K562 (cell line): ENCODE data around the gene SULT1E1. TPM values are rescaled to one million over a fixed set of nuclear protein-coding genes. Genes with fewer than 3 reads are reported as not detected.

Experiments
- ATAC-seq: fragments of 200-7000 bp; cut with Tn5 transposase; 3 replicates; pipeline ENCODE4 v1.9.1; 2020; ENCODE audit warnings: moderate library complexity
- BruUV-seq: library from RNA; stranded (reverse); fragments of 400-500 nt; replicated peaks from 2 replicates; lab custom pipeline; 2021; lab: Mats Ljungman, UMichigan
- CTCF ChIA-PET: fragments of 300-600 bp; formaldehyde crosslinking; extraction: SDS; loops from one replicate; lab custom pipeline; 2021; ENCODE audit warnings: low intra/inter-chr PET ratio; lab: Yijun Ruan, JAX
- POLR2A ChIA-PET: fragments of 300-600, 350-650 bp; sonication (Branson Sonifier 250); formaldehyde crosslinking; extraction: SDS; loops from one replicate; lab custom pipeline; 2021; ENCODE audit warnings: antibody characterized with exemption, inconsistent platforms; lab: Yijun Ruan, JAX
- DNase-seq, 4 experiments: peaks; one replicate each; pipeline versions ENCODE4 v3.0.0 to v3.0.0-alpha.2; 2011 to 2018; ENCODE audit warnings: low spot score in 3 of 4, mixed read lengths in 3 of 4; ENCODE audit errors: extremely low read depth in 1 of 4
- FAIRE-seq: peaks from 2 replicates; lab custom pipeline; 2011; peaks lifted over from hg19 to GRCh38; lab: Jason Lieb, UNC
- H2AFZ ChIP-seq: 2 replicates; pipeline ENCODE4 v1.6.0; 2011; ENCODE audit warnings: low read depth, low read length, control low read depth, inconsistent platforms
- H3K27ac ChIP-seq: fragments of 200-600 bp; 3 replicates; pipeline ENCODE4 v1.8.0; 2011; ENCODE audit warnings: low read depth, mild to moderate bottlenecking, control low read depth, inconsistent platforms, low read length, moderate library complexity, mixed read lengths; ENCODE audit errors: extremely low read depth
- H3K27me3 ChIP-seq, 2 experiments: fragments of 300-600 bp in 1 of 2; 2 replicates in 1 of 2; 3 replicates in 1 of 2; pipeline versions ENCODE4 v1.6.0 to v1.8.0; 2011; ENCODE audit warnings: inconsistent platforms in 2 of 2, low read length in 2 of 2, mild to moderate bottlenecking in 1 of 2, mixed read lengths in 1 of 2, moderate library complexity in 1 of 2; ENCODE audit not compliant: control insufficient read depth in 2 of 2, insufficient read depth in 2 of 2
- H3K36me3 ChIP-seq: fragments of 300-600 bp; 3 replicates; pipeline ENCODE4 v1.8.0; 2011; ENCODE audit warnings: mild to moderate bottlenecking, low read length, inconsistent platforms; ENCODE audit not compliant: control insufficient read depth, insufficient read depth
- H3K4me1 ChIP-seq, 2 experiments: fragments of 200-600 bp in 1 of 2; replicated peaks in 1 of 2; 2 replicates in 1 of 2; 3 replicates in 1 of 2; pipeline versions ENCODE4 v1.5.1 to v1.8.0; 2011; ENCODE audit warnings: inconsistent platforms in 2 of 2, low read length in 2 of 2, mild to moderate bottlenecking in 1 of 2, mixed read lengths in 1 of 2, moderate library complexity in 1 of 2; ENCODE audit not compliant: control insufficient read depth in 2 of 2, insufficient read depth in 2 of 2
- H3K4me2 ChIP-seq: 2 replicates; pipeline ENCODE4 v1.6.1; 2011; ENCODE audit warnings: low read length, control low read depth, inconsistent platforms, mixed read lengths; ENCODE audit not compliant: insufficient read depth
- H3K4me3 ChIP-seq: fragments of 200-600 bp; sonication (generic), shearing (Covaris generic); 2 replicates; pipeline ENCODE4 v1.5.1; 2016; ENCODE audit warnings: control low read depth, inconsistent platforms
- H3K79me2 ChIP-seq: fragments of 200-600 bp; 3 replicates; pipeline ENCODE4 v1.8.0; 2011; ENCODE audit warnings: low read length, inconsistent platforms; ENCODE audit not compliant: control insufficient read depth, insufficient read depth
- H3K9ac ChIP-seq, 2 experiments: 2 replicates each; pipeline versions ENCODE4 v1.6.0 to v1.6.1; 2011; ENCODE audit warnings: low read depth in 2 of 2, low read length in 2 of 2, control low read depth in 1 of 2, inconsistent platforms in 1 of 2, mild to moderate bottlenecking in 1 of 2, mixed read lengths in 1 of 2; ENCODE audit not compliant: insufficient read depth in 1 of 2
- H3K9me1 ChIP-seq: one replicate; pipeline ENCODE4 v1.6.0; 2011; ENCODE audit warnings: inconsistent platforms, mild to moderate bottlenecking, low read length, moderate library complexity; ENCODE audit not compliant: control insufficient read depth, insufficient read depth
- H3K9me3 ChIP-seq: replicated peaks from 2 replicates; pipeline ENCODE4 v1.5.1; 2011; ENCODE audit warnings: low read depth, low read length, inconsistent platforms; ENCODE audit not compliant: control insufficient read depth, insufficient read depth
- H4K20me1 ChIP-seq: replicated peaks from 2 replicates; pipeline ENCODE4 v1.6.1; 2011; ENCODE audit warnings: low read length, inconsistent platforms, mixed read lengths; ENCODE audit not compliant: control insufficient read depth, insufficient read depth
- CBFA2T3 ChIP-seq: fragments of 450-650 bp; IDR thresholded peaks from 2 replicates; pipeline ENCODE4 v1.6.1; 2017
- CEBPB ChIP-seq: fragments of 450-650 bp; IDR thresholded peaks from 2 replicates; pipeline ENCODE4 v1.6.1; 2016; ENCODE audit warnings: missing genetic modification characterization, missing compliant biosample characterization
- ILF3 ChIP-seq: fragments of 450-650 bp; IDR thresholded peaks from 2 replicates; pipeline ENCODE4 v1.6.1; 2018; ENCODE audit warnings: antibody characterized with exemption, mild to moderate bottlenecking, moderate library complexity, borderline replicate concordance
- KAT2B ChIP-seq: IDR thresholded peaks from one replicate; pipeline ENCODE4 v1.6.1; 2012; ENCODE audit warnings: low read depth, mild to moderate bottlenecking, control low read depth, inconsistent platforms, low read length, moderate library complexity
- KLF1 ChIP-seq: fragments of 450-650 bp; IDR thresholded peaks from 2 replicates; pipeline ENCODE4 v1.6.1; 2016; ENCODE audit warnings: missing genetic modification characterization, missing compliant biosample characterization
- L3MBTL2 ChIP-seq: fragments of 450-650 bp; IDR thresholded peaks from 2 replicates; pipeline ENCODE4 v1.6.1; 2016; ENCODE audit warnings: mild to moderate bottlenecking, moderate library complexity
- POLR2A ChIP-seq: fragments of 450-650 bp; conservative IDR thresholded peaks from 2 replicates; pipeline ENCODE4 v1.6.1; 2016
- THRA ChIP-seq: fragments of 450-650 bp; IDR thresholded peaks from 2 replicates; pipeline ENCODE4 v1.6.1; 2017; ENCODE audit warnings: mild to moderate bottlenecking, moderate library complexity
- ZNF282 ChIP-seq: sonication (generic); formaldehyde crosslinking; IDR thresholded peaks from 2 replicates; pipeline ENCODE4 v1.8.1; 2023; ENCODE audit warnings: missing genetic modification reagents
- ZNF316 ChIP-seq: fragments of 450-650 bp; IDR thresholded peaks from 2 replicates; pipeline ENCODE4 v1.6.1; 2016
- WGBS: fragments of 100-300 bp; shearing (Covaris generic); methylation state at CpG from one replicate; pipeline ENCODE4 v1.1.6; 2016; ENCODE audit warnings: low coverage, mixed read lengths; ENCODE audit not compliant: insufficient coverage; ENCODE audit errors: missing lambda C conversion rate; 5-methylcytosine and 5-hydroxymethylcytosine counted together
- in situ Hi-C: fragments of 300-500 bp; cut with MboI; formaldehyde crosslinking; loops from 4 replicates; pipeline ENCODE4 v1.15.0; 2018; ENCODE audit warnings: inconsistent platforms, mixed read lengths
- intact Hi-C: fragments of 100-400 bp; cut with micrococcal nuclease; formaldehyde crosslinking; loops from 2 replicates; pipeline ENCODE4 v1.14.2; 2022
- polyA plus RNA-seq, 8 experiments: library from polyadenylated mRNA; depleted of rRNA in 4 of 8; stranded (reverse) in 5 of 8; unstranded in 3 of 8; fragments of >200 nt; fragmentation: Nextera tagmentation in 2 of 8; fragmentation: Illumina TruSeq in 1 of 8; extraction: Ambion mirVana in 2 of 8; extraction: Trizol in 1 of 8; gene quantifications; 2 replicates each; pipeline versions ENCODE4 v1.2.1 to v1.2.3, GENCODE V29; 2011 to 2014; ENCODE audit warnings: inconsistent platforms in 1 of 8, missing spikeins in 1 of 8
- total RNA-seq, 7 experiments: library from RNA; depleted of rRNA in 6 of 7; stranded (reverse); fragments of >200 nt in 6 of 7; fragmentation: Illumina TruSeq in 2 of 7; extraction: Trizol in 2 of 7; gene quantifications; 2 replicates each; pipeline versions ENCODE4 v1.2.1 to v1.2.3, GENCODE V29; 2011 to 2021; ENCODE audit warnings: low replicate concordance in 1 of 7
- TF ChIP-seq, protein P1 (sequence below): fragments of 450-650 bp; IDR thresholded peaks from 2 replicates; pipeline ENCODE4 v1.6.1; 2014; ENCODE audit warnings: low read depth, mild to moderate bottlenecking, moderate library complexity, borderline replicate concordance
- TF ChIP-seq, protein P2 (sequence below): sonication (generic); formaldehyde crosslinking; IDR thresholded peaks from 2 replicates; pipeline ENCODE4 v1.8.0; 2022; ENCODE audit warnings: mild to moderate bottlenecking, missing genetic modification reagents
- TF ChIP-seq, protein P3 (sequence below): fragments of 250-450 bp; sonication (Bioruptor Pico); IDR thresholded peaks from 2 replicates; pipeline ENCODE4 v1.4.0; 2020; ENCODE audit warnings: borderline replicate concordance
- TF ChIP-seq, protein P4 (sequence below): IDR thresholded peaks from 3 replicates; pipeline ENCODE4 v1.6.1; 2011; ENCODE audit warnings: borderline replicate concordance, mild to moderate bottlenecking; ENCODE audit not compliant: insufficient read length, insufficient read depth
- TF ChIP-seq, protein P5 (sequence below): fragments of 200-400 bp; formaldehyde crosslinking; IDR thresholded peaks from 2 replicates; pipeline ENCODE4 v1.6.1; 2017; ENCODE audit warnings: mild to moderate bottlenecking, low read depth, low read length, moderate library complexity

Gene SULT1E1
- total and polyA plus RNA-seq, 9 of the 15 experiments (the other 6 are each of a cell fraction or from before 2014, with no cell fraction given): not detected

DNA sequence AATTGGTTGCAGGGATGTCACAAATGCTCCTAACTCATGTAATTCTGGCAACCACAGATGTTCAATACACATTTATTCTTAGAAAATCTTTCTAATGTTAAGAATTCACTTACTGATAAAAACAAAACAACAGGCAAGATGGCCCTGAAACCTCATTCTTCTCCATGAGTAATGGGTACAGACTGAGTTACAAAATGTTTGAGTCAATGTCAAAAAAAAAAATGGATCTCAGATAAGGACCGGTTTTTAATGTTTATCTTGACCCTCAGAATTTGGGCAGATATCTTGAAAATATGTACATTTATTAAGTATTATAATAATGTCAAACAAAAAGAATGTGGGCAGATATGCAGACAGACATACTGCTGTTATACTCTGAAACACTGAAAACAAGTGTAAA is 1.8 kb upstream of the SULT1E1 start:
- Histone ChIP-seq H3K79me2 (no peaks in the 10 kb centered on the region), H3K9me3 (no peaks in the 10 kb centered on the region), H3K9me1 (no peaks in the 10 kb centered on the region), H3K27me3 (no peaks in the 10 kb centered on the region), H3K36me3 (no peaks in the 10 kb centered on the region), H3K9ac (no peak overlapping the region), H3K4me1 (no peaks in the 10 kb centered on the region), H3K4me2 (no peak overlapping the region), H4K20me1 (no peaks in the 10 kb centered on the region), H2AFZ (no peak overlapping the region), H3K27ac (no peak overlapping the region), H3K4me3 (no peak overlapping the region)
- WGBS: 0% methylated on average over 1 of the region's 1 CpG
- no TSS peak for BruUV-seq
- no peak for ATAC-seq
- no peak for TF ChIP-seq ILF3
- TF ChIP-seq, protein P1, sequence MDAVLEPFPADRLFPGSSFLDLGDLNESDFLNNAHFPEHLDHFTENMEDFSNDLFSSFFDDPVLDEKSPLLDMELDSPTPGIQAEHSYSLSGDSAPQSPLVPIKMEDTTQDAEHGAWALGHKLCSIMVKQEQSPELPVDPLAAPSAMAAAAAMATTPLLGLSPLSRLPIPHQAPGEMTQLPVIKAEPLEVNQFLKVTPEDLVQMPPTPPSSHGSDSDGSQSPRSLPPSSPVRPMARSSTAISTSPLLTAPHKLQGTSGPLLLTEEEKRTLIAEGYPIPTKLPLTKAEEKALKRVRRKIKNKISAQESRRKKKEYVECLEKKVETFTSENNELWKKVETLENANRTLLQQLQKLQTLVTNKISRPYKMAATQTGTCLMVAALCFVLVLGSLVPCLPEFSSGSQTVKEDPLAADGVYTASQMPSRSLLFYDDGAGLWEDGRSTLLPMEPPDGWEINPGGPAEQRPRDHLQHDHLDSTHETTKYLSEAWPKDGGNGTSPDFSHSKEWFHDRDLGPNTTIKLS: no peak
- TF ChIP-seq, protein P2, sequence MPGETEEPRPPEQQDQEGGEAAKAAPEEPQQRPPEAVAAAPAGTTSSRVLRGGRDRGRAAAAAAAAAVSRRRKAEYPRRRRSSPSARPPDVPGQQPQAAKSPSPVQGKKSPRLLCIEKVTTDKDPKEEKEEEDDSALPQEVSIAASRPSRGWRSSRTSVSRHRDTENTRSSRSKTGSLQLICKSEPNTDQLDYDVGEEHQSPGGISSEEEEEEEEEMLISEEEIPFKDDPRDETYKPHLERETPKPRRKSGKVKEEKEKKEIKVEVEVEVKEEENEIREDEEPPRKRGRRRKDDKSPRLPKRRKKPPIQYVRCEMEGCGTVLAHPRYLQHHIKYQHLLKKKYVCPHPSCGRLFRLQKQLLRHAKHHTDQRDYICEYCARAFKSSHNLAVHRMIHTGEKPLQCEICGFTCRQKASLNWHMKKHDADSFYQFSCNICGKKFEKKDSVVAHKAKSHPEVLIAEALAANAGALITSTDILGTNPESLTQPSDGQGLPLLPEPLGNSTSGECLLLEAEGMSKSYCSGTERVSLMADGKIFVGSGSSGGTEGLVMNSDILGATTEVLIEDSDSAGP (CRISPR knock-in tag): no peak
- no peak for TF ChIP-seq KLF1 (tag)
- no peak for TF ChIP-seq CEBPB (tag)
- TF ChIP-seq, protein P3, sequence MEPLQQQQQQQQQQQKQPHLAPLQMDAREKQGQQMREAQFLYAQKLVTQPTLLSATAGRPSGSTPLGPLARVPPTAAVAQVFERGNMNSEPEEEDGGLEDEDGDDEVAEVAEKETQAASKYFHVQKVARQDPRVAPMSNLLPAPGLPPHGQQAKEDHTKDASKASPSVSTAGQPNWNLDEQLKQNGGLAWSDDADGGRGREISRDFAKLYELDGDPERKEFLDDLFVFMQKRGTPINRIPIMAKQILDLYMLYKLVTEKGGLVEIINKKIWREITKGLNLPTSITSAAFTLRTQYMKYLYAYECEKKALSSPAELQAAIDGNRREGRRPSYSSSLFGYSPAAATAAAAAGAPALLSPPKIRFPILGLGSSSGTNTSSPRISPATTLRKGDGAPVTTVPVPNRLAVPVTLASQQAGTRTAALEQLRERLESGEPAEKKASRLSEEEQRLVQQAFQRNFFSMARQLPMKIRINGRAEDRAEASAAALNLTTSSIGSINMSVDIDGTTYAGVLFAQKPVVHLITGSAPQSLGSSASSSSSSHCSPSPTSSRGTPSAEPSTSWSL (CRISPR knock-in tag): no peak
- TF ChIP-seq L3MBTL2: no peak
- no peak for TF ChIP-seq ZNF282 (CRISPR knock-in tag)
- no peak for TF ChIP-seq CBFA2T3
- TF ChIP-seq KAT2B: no peak
- TF ChIP-seq POLR2A: no peak
- TF ChIP-seq ZNF316: no peak
- TF ChIP-seq, protein P4, sequence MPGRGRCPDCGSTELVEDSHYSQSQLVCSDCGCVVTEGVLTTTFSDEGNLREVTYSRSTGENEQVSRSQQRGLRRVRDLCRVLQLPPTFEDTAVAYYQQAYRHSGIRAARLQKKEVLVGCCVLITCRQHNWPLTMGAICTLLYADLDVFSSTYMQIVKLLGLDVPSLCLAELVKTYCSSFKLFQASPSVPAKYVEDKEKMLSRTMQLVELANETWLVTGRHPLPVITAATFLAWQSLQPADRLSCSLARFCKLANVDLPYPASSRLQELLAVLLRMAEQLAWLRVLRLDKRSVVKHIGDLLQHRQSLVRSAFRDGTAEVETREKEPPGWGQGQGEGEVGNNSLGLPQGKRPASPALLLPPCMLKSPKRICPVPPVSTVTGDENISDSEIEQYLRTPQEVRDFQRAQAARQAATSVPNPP: no peak
- TF ChIP-seq, protein P5, sequence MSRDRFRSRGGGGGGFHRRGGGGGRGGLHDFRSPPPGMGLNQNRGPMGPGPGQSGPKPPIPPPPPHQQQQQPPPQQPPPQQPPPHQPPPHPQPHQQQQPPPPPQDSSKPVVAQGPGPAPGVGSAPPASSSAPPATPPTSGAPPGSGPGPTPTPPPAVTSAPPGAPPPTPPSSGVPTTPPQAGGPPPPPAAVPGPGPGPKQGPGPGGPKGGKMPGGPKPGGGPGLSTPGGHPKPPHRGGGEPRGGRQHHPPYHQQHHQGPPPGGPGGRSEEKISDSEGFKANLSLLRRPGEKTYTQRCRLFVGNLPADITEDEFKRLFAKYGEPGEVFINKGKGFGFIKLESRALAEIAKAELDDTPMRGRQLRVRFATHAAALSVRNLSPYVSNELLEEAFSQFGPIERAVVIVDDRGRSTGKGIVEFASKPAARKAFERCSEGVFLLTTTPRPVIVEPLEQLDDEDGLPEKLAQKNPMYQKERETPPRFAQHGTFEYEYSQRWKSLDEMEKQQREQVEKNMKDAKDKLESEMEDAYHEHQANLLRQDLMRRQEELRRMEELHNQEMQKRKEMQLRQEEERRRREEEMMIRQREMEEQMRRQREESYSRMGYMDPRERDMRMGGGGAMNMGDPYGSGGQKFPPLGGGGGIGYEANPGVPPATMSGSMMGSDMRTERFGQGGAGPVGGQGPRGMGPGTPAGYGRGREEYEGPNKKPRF: no peak
- no peak for TF ChIP-seq THRA
- ChIA-PET CTCF (no interaction called here), POLR2A (no interaction called here)
- no peak for DNase-seq
- no peak for FAIRE-seq
- in situ Hi-C loops: loop anchor here (25.0 kb wide), 1 partner anchor 1099 kb away; no protein-coding TSS in a partner anchor
- intact Hi-C loops: no loop called here
